Measurements from ENCODE around the gene SUSD4. TPM values are rescaled to one million over a fixed set of nuclear protein-coding genes. Genes with fewer than 3 reads are reported as not detected.

SUSD4 gene
- total and polyA plus RNA-seq, 10 of the 15 experiments (the other 5 are each of a cell fraction or from before 2014, with no cell fraction given) = 0.13 to 1.1 (median 0.26) TPM; not detected in 3

DNA sequence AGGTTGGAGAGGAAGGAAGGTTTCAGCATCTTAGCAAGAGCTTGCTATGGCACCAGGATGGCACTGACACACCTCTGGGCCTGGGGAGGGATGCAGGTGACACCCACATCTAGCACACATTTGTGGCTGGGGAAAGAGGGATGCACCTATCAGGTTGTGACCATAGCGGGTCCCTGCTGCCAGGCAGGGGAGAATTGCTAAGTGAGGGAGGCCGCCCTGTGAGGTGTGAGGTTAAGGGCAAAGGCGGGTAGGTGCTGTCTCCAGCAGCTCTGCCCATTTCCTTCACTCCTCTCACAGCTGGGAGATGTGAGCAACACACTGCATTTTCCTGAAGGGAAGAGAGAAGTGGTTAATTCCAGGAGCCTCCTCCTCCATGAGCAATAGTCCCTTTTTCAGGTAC lies 137.7 kb downstream of the SUSD4 start (continued):
- TF ChIP-seq TCF3 (IDR thresholded peaks at IDR 0.05; ENCODE audit: borderline replicate concordance, insufficient read depth, low read depth, low read length) = no peak
- TF ChIP-seq, protein P1, sequence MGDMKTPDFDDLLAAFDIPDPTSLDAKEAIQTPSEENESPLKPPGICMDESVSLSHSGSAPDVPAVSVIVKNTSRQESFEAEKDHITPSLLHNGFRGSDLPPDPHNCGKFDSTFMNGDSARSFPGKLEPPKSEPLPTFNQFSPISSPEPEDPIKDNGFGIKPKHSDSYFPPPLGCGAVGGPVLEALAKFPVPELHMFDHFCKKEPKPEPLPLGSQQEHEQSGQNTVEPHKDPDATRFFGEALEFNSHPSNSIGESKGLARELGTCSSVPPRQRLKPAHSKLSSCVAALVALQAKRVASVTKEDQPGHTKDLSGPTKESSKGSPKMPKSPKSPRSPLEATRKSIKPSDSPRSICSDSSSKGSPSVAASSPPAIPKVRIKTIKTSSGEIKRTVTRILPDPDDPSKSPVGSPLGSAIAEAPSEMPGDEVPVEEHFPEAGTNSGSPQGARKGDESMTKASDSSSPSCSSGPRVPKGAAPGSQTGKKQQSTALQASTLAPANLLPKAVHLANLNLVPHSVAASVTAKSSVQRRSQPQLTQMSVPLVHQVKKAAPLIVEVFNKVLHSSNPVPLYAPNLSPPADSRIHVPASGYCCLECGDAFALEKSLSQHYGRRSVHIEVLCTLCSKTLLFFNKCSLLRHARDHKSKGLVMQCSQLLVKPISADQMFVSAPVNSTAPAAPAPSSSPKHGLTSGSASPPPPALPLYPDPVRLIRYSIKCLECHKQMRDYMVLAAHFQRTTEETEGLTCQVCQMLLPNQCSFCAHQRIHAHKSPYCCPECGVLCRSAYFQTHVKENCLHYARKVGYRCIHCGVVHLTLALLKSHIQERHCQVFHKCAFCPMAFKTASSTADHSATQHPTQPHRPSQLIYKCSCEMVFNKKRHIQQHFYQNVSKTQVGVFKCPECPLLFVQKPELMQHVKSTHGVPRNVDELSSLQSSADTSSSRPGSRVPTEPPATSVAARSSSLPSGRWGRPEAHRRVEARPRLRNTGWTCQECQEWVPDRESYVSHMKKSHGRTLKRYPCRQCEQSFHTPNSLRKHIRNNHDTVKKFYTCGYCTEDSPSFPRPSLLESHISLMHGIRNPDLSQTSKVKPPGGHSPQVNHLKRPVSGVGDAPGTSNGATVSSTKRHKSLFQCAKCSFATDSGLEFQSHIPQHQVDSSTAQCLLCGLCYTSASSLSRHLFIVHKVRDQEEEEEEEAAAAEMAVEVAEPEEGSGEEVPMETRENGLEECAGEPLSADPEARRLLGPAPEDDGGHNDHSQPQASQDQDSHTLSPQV (IDR thresholded peaks at IDR 0.05) = no peak
- no peak for TF ChIP-seq IKZF1 (conservative IDR thresholded peaks at IDR 0.05)

DNA sequence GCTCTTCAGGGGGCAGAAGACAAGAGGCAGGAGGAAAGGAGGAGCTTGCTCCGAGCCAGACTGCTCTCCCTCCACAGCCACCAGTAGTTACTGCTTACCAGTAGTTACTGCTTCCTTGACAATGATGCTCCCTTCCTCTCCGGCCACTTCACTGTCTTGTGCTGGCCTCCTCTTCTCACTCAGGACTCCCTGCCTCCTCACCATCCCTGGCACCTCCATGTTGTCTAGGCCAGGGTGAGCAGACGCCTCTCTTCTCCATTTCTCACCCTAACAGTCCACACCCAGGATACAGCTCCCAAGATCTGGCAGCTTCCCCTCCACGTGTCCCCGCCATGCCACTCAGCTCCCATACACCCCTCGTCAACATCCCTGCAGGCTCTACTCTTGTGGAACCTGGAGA lies 138.5 kb downstream of the SUSD4 start:
- no peak for ATAC-seq

More for the DNA sequence above, 138.5 kb downstream of the SUSD4 start:
- Histone ChIP-seq H3K27ac (ENCODE audit: control insufficient read depth, insufficient read depth) (no peak overlapping the region), H3K4me3 (no peak overlapping the region), H3K4me2 (ENCODE audit: control insufficient read depth, insufficient read depth) (no peak overlapping the region), H3K4me1 (ENCODE audit: control insufficient read depth, insufficient read depth, low read length) (no peaks in the 10 kb centered on the region), H3K9me3 (replicated peaks; ENCODE audit: control insufficient read depth, insufficient read depth, low read length) (no peaks in the 10 kb centered on the region), H3K36me3 (ENCODE audit: control insufficient read depth in 2 of 2, insufficient read depth in 2 of 2, low read length in 1 of 2) (no peaks in the 10 kb centered on the region), H3K79me2 (ENCODE audit: control insufficient read depth, insufficient read depth, low read length) (no peaks in the 10 kb centered on the region), H3K9ac (ENCODE audit: control insufficient read depth, insufficient read depth, low read length) (no peak overlapping the region), H3K27me3 (replicated peaks in 1 of 2; ENCODE audit: control insufficient read depth in 2 of 2, insufficient read depth in 2 of 2, low read length in 1 of 2) (no peaks in the 10 kb centered on the region; a peak in 2 of 4 replicates), H4K20me1 (ENCODE audit: control insufficient read depth, insufficient read depth) (no peaks in the 10 kb centered on the region), H2AFZ (ENCODE audit: control insufficient read depth, low read depth, low read length) (no peak overlapping the region)
- DNase-seq (ENCODE audit: low read depth, low spot score) (no peak), FAIRE-seq (no peak)
- ChIA-PET POLR2A (no interaction called here), CTCF (no interaction called here), RAD21 (ENCODE audit: unreplicated experiment) (interaction anchor here (1.3 kb wide), 1 partner anchor 40 kb away, joined by 3 read pairs; no protein-coding TSS in a partner anchor), SMC1A (ENCODE audit: uncharacterized antibody, unreplicated experiment) (interaction anchor here (1.1 kb wide), 1 partner anchor 92 kb away, joined by 3 read pairs; no protein-coding TSS in a partner anchor)
- no peak for TF ChIP-seq NR2F1 (conservative IDR thresholded peaks at IDR 0.05)
- in situ Hi-C loops (cut with MboI) = no loop called here
- no TSS peak for BruUV-seq (replicated peaks)
- WGBS (ENCODE audit: insufficient coverage, insufficient replicate concordance, low lambda C conversion rate, missing lambda C conversion rate) = 14% methylated on average over 6 of the region's 6 CpGs
- intact Hi-C loops (cut with micrococcal nuclease; ENCODE audit: unreplicated experiment) = no loop called here

Measured in GM12878 (cell line).